ENCODE measurements around the gene RBPMS2.

The RBPMS2 gene

DNA sequence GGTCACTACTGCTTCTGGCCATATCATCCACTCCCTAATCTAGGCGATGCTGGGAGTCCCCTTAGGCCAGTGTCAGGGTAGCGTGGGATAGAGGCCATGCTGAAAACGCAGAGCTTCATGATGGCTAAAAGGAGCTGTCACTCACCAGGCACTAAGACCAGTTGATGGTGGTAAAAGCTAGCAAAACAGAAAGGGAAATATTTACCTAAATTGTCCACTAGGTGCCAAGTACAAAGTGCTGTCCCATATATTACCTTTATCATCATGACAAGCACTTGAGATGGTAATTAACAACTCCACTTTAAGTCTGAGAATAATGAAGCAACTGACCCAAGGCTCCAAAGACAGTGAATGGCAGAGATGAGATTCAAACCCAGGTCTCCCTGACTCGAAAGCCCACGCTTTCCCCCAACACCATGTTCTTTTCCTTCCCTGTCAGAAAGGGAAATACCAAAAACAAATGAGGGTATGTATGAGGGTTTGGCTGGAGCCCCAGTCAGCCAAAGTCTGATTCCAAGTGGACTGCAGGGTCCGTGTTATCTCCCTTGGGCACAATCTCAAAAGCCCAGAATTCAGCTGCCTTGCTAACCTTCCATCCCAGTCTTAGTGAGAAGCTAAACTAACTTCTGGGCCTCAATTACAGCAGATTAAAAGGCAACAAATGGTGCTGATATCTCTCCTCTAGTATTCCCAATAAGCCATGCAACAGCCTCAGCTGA lies 84.7 kb downstream of the RBPMS2 start:
- Histone ChIP-seq H3K27me3 (ENCODE audit: control insufficient read depth, insufficient read depth, low read length) (no peaks in the 10 kb centered on the region), H3K36me3 (ENCODE audit: control insufficient read depth, insufficient read depth, low read length) (peaks cover 89% of the 10 kb centered on the region)

DNA sequence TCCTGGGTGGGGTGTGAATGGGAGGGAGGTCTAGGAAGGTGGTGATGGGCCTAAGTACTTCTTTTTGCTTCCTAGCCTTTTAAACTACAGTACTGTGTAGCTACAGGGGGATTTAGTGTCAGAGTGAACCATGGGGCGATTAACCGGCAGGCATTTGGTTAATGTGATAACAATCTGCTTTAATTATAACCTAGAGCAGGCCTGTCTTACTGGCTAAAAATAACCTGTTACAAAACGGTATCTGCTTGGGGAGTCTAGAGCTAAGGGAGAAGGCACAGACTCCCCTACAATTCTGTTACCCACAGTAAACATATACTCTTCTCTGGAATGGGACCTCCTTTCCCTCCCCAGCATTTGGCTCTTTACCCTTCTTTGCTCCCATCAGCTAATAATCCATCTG lies 85.4 kb downstream of the RBPMS2 start:
- no peak overlapping the region for H3K4me3 ChIP-seq (ENCODE audit: low read depth, low read length)
- H3K9ac ChIP-seq (ENCODE audit: low read depth, low read length) = no peak overlapping the region
- H3K4me1 ChIP-seq (ENCODE audit: control insufficient read depth, insufficient read depth, low read length) = peaks cover 22% of the 10 kb centered on the region; the same call in 1 of the 2 replicates
- peaks cover 81% of the 10 kb centered on the region for H3K36me3 ChIP-seq (ENCODE audit: control insufficient read depth, insufficient read depth, low read length)
- H3K27ac ChIP-seq (ENCODE audit: low read depth, low read length) = no peak overlapping the region
- H3K27me3 ChIP-seq (ENCODE audit: control insufficient read depth, insufficient read depth, low read length) = no peaks in the 10 kb centered on the region
- H3K9me3 ChIP-seq (ENCODE audit: control insufficient read depth, insufficient read depth, low read length) = no peaks in the 10 kb centered on the region

More for the DNA sequence above, 84.7 kb downstream of the RBPMS2 start:
- Histone ChIP-seq H3K4me1 (ENCODE audit: control insufficient read depth, insufficient read depth, low read length) (peaks cover 23% of the 10 kb centered on the region; the same call in 1 of the 2 replicates), H3K9me3 (ENCODE audit: control insufficient read depth, insufficient read depth, low read length) (no peaks in the 10 kb centered on the region), H3K4me3 (ENCODE audit: low read depth, low read length) (no peak overlapping the region), H3K9ac (ENCODE audit: low read depth, low read length) (no peak overlapping the region), H3K27ac (ENCODE audit: low read depth, low read length) (peak overlapping the region; percentile 27)

Data from HUES48 (cell line).